Renal cortical epithelial cell (primary cell): ENCODE measurements around the gene FAM53B. TPM values are rescaled to one million over a fixed set of nuclear protein-coding genes. Genes with fewer than 3 reads are reported as not detected.

Experiments used
- DNase-seq: peaks from one replicate; pipeline ENCODE4 v3.0.0-alpha.2; 2011; ENCODE audit warnings: low read depth
- total RNA-seq: library from RNA; depleted of rRNA; stranded (reverse); fragments of >200 nt; gene quantifications from 2 replicates; pipeline ENCODE4 v1.2.3, GENCODE V29; 2014

Gene FAM53B
- total RNA-seq, 1 donor from 2014 or later: 20.4 TPM

DNA sequence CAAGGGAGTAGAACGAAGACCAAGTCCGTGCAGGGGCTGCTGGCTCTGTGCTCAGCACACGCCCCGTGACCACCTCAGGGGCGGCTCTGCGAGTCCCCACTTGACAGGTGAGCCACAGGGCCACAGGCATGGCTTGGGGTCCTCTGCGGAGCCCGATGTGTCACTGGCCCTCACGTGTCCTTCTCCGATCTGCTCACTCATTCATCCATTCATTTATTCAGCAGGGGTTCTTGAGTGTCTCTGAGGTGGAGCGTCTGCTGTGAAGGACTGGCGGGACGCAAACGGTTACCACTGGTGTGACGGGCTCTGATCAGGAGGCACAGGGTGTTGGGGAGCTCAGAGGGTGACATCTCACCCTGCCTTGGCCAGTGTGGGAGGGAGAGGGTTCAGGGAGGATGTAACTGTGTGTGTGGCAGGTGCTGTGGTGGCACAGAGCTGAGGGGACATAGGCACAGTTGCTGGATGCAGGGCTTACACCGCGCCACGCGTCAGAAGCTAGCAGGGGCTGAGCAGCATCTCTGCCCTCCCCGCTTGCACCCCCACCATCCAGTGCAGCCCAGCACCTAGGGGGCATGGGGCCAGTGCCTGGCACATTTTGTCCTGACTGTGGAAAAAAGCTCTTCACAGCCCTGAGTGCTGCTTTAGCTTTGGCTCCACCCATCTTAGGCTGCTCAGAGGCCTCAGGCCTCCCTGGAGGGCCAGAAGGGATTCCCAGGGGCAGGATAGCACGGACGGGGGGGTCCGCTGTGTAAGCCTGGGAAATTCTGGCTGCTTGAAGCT lies 165.8 kb downstream of the FAM53B start:
- DNase-seq: no peak

DNA sequence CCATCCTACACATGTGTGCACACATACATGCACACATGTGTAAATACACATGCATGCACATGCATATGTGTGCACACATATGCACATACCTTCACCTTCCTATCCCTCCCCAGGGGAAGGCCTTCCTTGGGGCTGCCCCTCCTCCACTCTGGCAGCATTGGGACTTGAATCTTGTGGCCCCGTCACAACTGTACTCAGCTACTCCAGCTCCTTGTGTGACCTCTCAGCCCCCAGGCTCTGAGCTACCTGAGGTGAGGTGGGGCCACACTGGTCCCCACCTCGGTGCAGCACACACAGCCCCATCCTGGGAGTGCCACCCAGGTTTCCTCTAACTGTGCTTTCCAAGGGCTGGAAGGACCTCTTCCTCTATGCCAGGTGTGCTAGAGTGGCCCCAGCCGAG lies 166.5 kb downstream of the FAM53B start:
- no peak for DNase-seq

DNA sequence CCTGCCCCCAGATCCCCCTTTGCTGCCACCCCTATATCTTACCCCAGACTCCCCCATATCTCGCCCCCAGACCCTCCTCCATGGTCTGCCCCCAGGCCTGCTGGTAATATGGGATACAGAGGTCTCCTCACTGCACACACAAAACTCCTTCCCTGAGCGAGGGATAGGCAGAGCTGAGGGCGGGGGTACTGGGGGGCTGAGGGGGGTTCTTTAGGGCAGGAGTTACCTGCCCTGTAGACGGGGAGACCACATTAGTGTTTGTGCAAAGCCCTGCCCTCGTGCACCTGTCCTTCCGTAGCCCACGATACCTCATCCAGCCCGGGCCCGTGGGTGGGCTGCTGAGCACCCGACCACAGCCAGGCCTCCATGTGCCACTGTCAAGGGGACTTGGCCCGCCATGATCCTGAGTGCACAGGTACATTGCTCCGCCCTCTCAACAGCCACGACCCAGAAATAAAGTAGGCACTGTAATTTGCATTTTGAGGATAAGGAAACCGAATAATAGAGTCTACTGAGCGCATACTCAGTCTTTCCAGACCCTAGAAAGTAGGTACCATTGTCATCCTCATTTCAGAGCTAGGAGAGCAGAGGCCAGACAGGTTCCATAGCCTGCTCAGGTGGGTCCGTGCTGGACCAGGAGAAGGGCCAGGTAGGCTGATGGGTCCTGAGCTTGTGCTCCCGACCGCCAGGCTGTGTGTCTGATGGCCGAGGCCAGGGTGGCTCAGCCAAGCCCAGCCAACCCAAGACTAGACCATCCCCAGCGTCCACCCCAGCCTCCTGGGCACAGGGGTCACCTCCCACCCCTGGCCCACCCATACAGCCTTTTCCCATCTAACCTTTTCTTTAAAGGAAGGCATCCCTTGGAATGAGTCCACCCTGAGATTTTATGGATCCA lies 167.4 kb downstream of the FAM53B start:
- no peak for DNase-seq

DNA sequence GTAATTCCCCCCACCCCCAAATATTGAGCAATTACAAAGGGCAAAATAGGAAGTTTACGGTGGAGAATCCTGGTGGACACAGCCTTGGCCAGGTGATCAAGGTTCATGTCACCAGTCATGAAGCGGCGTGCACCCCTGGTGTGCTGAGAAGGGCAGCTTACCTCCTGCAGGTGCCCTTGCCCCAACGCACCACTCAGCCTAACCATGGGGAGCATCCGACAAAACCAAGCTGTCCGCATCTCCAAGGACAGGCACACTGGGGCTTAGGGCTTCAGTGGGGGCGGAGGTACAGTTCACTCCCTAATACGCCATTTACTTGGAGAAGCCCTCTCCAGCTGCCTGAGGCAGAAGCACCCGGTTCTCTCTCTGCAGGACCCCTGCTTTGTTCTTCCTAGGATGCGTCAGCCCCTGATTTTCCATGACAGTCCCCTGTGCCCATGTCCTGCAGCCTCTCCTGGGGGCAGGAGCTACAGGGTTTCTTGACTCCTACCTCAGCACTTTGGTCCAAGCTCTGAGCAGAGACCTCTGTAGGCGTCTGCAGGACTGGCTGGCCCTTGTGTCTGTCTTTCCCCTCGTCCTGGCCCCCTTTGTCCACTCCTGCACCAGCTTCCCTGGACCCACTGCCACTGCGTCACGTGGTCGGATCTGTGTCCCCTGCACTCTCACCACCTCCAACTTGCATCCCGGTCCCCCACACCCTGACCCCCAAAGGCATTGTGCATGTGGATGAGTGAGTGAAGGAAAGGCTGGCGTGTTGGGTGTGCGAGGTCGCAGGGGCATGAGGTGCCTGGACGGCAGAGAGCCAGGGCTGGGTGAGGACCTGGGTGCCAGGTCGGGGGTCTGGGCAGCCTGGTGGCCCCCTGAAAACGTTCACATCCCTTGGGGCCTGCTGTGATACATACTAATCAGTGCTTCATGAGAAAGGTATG lies 168.8 kb downstream of the FAM53B start:
- no peak for DNase-seq

DNA sequence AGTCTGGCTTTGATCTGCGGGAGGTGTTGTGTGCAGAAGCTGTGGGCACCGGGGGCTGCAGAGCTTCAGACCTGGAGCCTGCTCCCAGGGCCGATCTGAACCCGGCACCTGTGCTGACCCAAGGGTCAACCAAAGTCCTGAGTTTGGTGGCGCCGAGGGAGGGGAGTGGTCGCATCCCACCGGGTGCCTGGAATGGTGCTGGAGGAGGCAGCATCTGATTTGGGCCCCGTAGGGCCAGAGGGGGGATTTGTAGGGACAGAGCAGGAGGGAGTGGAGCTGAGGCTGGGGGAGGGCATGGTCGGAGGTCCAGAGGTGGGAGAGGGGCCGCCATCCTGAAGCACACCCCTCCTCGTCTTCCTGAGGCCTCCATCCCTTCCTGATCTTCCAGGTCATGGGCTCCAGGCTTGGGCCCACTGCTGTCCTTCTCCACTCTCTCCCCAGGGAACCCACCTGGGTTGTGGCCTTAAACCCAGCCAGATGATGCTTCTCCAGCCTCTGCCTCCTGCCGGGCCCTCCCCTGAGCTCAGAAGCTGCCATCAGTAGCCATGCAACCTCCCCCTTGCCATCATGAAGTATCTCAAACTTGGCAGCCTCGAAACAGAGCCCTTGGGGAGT lies 169.6 kb downstream of the FAM53B start:
- no peak for DNase-seq

DNA sequence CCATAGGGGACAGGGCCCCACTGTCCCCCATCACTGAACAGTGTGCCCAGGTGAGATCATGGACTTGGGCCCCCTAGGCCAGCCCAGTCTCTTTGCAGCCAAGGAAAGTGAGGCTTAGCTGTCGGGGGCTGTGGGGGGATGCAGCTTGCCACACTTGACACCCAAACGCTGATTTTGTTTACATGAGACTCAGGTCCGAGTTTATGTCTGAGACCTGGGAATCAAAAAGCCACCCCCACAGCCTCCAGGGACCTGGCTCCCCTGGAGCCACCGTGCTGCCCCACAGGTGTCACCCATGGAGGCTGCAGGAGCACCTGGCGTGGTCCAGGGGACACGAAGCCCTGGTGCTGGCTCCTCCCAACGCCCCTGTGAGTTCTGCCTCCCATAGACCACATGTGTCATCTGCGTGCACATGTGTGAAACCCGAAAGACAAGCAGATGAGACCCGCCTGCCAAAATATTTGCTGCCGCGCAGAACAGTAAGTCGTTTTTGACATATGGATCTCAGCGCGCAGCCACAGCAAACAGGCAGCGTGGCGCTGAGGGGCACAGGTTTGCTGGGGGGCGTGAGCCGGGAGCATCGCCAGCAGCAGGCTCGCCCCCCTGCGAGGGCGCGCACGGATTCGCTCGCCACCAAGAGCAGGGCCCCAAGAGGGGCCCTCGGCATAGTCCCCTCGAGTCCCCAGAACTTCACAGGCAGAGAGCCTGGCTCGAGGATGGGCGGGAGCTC lies 170.3 kb downstream of the FAM53B start:
- no peak for DNase-seq

DNA sequence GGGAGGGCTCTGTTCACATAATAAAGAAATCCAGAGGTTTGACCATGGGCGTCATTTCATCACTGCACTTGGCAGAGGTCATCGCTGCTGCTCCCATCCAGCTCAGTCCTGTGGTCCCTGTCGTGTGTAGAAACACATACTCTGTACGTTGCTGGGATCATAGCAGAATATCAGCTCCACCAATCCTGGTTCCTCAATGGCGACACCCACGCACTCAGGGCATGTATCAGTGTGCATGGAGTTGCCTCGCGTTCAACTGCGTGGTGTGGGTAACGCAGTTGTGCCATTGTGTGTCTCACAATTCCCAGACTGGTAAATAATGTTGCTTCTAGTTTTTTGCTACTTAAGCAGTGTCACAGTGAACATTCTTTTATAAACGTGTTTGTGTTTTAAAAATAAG lies 171.4 kb downstream of the FAM53B start:
- no peak for DNase-seq

DNA sequence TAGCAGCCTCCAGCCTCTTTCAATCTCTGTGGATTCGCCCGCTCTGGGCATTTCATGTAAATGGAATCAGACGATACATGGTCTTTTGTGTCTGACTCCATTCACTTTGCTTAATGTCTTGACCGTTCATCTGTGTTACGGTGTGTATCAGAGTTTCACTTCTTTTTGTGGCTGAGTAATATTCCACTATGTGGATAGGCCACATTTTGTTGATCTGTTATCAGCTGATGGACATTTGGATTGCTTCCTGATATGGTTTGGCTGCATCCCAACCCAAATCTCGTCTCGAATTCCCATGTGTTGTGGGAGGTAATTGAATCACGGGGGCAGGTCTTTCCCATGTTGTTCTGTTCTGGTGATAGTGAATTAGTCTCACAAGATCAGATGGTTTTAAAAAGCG lies 173.5 kb downstream of the FAM53B start:
- no peak for DNase-seq

DNA sequence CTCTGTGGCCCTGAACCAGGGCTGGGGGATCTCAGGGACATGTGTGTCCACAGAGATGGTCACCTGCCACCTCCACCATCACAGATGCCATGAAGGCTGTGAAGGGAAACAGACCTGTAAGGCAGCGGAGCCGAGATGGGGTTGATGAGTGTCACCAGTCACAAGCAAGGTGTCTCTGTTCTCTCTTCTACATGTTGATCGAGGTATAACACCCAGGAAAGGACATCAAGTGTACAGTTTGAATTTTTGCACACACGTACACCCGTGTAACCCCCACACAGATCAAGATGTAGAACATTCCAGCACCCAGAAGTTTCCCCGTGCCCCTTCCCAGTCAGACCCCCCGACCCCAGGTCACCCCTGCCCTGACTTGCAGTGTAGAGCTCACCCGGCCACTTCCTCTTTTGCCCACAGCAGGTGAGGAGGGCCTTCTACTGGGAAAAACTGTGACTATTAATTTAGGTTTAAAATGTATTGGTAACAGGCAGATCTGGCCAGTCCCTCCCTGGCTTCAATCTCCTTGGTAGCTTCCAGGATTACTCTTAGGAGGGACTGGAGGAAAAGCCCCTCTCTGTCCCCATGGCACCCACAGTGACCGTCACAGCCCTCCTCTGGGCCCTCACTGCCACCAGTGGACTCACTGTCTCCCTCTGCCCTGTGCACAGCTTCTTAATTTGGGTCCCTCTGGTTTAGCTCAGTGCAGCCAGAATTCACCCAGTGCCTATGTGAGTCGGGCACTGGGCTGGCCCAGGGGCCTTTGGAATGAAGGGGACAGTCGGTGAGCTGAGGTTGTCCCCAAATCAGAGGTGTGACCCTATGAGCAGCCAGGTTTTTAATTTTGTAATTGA lies 174.3 kb downstream of the FAM53B start:
- DNase-seq: no peak

Other genes with a start within 250 kb of the FAM53B start
- 15.7 and 19.4 TPM in 2 replicates for gene EEF1AKMT2, start 47.5 kb upstream of the FAM53B start, total RNA-seq
- gene ABRAXAS2, start 57.4 kb upstream of the FAM53B start, total RNA-seq: 15.1 and 15.4 TPM in 2 replicates
- gene ZRANB1, start 197.7 kb upstream of the FAM53B start, total RNA-seq: 24.1 and 27.2 TPM in 2 replicates